Fibroblast of the aortic adventitia (primary cell): ENCODE results near the gene APOOL. TPM values are rescaled to one million over a fixed set of nuclear protein-coding genes. Genes with fewer than 3 reads are reported as not detected.
"Not testable (repeated sequence)": the region's sequence is repeated elsewhere in the genome, so short reads cannot be mapped to it uniquely, and the experiment has no call there.

Experiments used
- DNase-seq: peaks from one replicate; pipeline ENCODE4 v3.0.0-alpha.2; 2010; ENCODE audit warnings: low read depth
- H3K4me3 ChIP-seq: 2 replicates; pipeline ENCODE4 v1.5.1; 2011; ENCODE audit warnings: low read depth, mild to moderate bottlenecking, control low read depth, low read length, moderate library complexity
- total RNA-seq: library from RNA; depleted of rRNA; stranded (reverse); fragments of >200 nt; gene quantifications from 2 replicates; pipeline ENCODE4 v1.2.3, GENCODE V29; 2012; ENCODE audit warnings: low replicate concordance
- TF ChIP-seq, protein P1 (sequence below): IDR thresholded peaks from 2 replicates; pipeline ENCODE4 v1.5.1; 2011; ENCODE audit warnings: mild to moderate bottlenecking, low read length, control low read depth, inconsistent platforms; ENCODE audit not compliant: insufficient read depth

Gene APOOL
- total RNA-seq, 1 donor: 18.0 TPM

DNA sequence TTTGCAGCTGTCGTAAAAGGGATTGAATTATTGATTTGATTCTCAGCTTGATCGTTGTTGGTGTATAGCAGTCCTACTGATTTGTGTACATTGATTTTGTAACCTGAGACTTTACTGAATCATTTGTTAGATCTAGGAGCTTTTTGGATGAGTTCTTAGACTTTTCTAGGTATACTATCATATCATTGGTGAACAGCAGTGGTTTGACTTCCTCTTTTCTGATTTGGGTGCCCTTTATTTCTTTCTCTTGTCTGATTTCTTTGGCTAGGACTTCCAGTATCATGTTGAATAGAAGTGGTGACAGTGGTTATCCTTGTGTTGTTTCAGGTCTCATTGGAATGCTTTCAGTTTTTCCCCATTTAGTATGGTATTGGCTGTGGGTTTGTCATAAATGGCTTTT, 8.4 kb downstream of the APOOL start:
- TF ChIP-seq, protein P1, sequence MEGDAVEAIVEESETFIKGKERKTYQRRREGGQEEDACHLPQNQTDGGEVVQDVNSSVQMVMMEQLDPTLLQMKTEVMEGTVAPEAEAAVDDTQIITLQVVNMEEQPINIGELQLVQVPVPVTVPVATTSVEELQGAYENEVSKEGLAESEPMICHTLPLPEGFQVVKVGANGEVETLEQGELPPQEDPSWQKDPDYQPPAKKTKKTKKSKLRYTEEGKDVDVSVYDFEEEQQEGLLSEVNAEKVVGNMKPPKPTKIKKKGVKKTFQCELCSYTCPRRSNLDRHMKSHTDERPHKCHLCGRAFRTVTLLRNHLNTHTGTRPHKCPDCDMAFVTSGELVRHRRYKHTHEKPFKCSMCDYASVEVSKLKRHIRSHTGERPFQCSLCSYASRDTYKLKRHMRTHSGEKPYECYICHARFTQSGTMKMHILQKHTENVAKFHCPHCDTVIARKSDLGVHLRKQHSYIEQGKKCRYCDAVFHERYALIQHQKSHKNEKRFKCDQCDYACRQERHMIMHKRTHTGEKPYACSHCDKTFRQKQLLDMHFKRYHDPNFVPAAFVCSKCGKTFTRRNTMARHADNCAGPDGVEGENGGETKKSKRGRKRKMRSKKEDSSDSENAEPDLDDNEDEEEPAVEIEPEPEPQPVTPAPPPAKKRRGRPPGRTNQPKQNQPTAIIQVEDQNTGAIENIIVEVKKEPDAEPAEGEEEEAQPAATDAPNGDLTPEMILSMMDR: no peak
- H3K4me3 ChIP-seq: no peak overlapping the region
- no peak for DNase-seq

DNA sequence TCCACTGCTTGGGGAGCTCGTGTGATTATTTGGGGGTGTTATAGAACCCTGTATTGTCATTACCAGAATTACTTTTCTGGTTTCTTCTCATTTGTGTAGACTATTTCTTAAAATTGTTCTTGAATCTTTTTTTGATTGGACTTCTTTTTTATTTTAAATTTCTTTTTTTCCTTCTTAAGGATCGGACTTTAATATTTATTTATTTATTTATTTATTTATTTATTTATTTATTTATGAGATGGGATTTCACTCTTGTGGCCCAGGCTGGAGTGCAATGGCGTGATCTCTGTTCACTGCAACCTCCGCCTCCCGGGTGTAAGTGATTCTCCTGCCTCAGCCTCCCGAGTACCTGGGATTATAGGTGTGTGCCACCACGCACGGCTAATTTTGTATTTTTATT, 11.7 kb downstream of the APOOL start:
- DNase-seq: not testable (repeated sequence)

DNA sequence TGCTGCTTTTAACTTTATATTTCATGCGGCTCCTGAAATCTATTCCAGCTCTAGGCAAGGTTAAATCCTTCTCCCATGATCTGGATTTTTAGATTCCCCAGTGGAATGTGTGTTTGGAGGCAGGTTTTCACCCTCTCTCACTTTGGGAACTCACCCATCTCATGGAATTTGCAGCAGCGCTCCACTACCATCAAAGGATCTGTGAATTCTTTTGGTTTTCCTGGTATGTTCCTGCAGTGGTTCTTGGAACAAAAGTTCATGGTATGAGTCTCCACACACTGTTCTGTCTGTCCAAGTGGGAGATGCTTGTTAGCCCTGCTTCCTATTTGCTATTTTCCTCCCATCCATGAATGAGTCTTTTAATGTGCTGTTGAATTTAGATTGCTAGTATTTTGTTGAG, 14.0 kb downstream of the APOOL start:
- no peak overlapping the region for H3K4me3 ChIP-seq
- TF ChIP-seq, protein P1: no peak
- peak; percentile 12 for DNase-seq

More for the DNA sequence above, 11.7 kb downstream of the APOOL start:
- H3K4me3 ChIP-seq: not testable (repeated sequence)

DNA sequence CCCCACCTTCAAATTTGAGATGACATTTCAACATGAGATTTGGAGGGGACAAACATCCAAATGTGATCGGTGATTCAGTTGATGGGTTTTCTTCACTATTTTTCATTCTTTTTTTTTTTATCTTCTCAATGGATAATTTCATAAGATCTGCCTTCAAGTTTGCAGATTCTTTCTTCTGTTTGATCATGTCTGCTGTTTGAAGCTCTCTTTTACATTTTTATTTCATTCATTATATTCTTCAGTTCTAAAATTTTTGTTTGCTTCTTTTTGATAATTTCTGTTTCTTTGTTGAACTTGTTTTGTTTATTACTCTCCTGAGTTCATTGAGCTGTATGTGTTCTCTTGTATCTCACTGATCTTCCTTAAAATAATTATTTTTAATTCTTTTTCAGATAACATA, 14.8 kb downstream of the APOOL start:
- H3K4me3 ChIP-seq: no peak overlapping the region
- DNase-seq: no peak
- TF ChIP-seq, protein P1: no peak

DNA sequence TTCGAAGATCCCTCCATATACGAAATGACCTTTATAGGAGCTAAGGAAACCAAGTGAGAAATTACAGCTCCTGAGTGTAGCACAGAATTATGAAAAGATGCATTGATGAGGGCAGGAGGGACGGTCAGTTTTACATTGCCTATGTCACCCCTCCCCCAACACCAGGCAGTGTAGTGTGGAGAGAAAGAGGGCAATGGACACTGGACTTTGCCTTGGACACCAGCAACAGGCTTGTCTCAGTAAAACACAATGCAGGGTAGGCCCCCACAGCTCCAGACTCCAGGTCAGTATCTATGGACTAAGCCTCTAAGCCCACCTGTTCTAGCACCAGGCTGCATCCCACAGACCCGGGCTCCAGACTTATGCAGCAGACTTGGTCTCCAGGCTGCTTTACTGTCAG, 16.5 kb downstream of the APOOL start:
- H3K4me3 ChIP-seq: no peak overlapping the region
- DNase-seq: no peak
- TF ChIP-seq, protein P1: no peak

DNA sequence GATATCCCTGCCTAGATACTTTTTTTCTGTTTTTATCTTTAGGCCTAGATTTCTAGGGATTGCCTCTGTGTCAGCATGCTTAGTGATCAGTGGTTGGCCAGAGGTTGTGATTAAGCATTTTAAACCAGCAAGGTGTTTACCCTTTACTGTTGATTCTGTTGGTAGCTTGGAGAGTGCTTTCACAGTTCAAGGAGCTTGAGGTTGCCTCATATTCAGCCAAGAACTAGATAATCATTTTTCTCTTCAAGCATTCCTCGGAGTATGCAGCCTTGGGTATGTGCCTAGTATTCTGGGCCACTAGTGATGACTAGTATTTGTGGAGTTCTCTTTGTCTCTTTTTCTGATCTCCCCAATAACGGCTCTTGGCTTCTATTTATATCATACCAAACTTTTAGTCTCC, 20.4 kb downstream of the APOOL start:
- TF ChIP-seq, protein P1: no peak
- peak; percentile 44 for DNase-seq
- no peak overlapping the region for H3K4me3 ChIP-seq

DNA sequence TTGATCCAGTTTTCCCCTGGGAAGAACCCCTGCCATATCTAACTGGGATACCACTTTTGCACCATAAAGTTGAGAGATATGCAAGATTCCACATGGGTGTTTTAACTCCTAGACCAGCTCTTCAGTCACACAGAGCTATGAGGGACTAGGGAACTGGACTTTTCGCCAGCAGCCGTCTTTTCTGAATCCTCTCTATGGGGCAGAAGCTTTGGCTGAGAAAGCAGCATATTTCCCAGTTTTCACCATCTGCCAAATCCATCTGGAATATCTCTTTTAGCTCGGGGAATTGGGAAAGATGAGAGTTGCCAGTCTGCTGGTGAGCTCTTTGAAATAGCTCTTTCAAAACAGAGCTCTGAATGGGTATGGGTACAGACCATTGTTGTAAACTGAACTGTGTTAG, 20.9 kb downstream of the APOOL start:
- TF ChIP-seq, protein P1: no peak
- H3K4me3 ChIP-seq: no peak overlapping the region
- DNase-seq: no peak
